ENCODE results near the gene RIOX2.

DNA sequence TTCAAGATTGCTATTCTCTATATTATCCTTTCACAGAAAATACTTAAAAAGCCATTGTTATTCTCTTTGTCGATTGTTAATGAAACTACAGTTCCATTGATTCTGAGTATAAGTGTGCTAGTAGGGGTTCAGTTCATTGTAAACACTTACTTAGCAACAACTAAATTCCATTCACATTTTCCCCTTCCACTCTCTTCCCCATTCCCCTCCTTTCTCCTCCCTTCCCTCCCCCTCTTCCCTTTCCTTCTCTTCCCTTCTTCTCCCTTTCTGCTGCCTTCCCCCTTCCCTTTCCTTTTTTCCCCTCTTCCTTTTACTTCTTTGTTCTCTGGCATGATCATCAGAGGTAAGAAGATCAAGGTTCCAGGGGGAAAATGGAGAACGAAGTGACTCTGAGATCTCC lies 21.3 kb upstream of the RIOX2 start:
- no peak for TF ChIP-seq POLR2A (IDR thresholded peaks at IDR 0.05)
- TF ChIP-seq, protein P1, sequence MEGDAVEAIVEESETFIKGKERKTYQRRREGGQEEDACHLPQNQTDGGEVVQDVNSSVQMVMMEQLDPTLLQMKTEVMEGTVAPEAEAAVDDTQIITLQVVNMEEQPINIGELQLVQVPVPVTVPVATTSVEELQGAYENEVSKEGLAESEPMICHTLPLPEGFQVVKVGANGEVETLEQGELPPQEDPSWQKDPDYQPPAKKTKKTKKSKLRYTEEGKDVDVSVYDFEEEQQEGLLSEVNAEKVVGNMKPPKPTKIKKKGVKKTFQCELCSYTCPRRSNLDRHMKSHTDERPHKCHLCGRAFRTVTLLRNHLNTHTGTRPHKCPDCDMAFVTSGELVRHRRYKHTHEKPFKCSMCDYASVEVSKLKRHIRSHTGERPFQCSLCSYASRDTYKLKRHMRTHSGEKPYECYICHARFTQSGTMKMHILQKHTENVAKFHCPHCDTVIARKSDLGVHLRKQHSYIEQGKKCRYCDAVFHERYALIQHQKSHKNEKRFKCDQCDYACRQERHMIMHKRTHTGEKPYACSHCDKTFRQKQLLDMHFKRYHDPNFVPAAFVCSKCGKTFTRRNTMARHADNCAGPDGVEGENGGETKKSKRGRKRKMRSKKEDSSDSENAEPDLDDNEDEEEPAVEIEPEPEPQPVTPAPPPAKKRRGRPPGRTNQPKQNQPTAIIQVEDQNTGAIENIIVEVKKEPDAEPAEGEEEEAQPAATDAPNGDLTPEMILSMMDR (IDR thresholded peaks at IDR 0.05), result no peak
